GM18505 (cell line): Measurements from ENCODE around the gene PPP6R3.
"Not testable (repeated sequence)": the region's sequence is repeated elsewhere in the genome, so short reads cannot be mapped to it uniquely, and the experiment has no call there.

Source experiments
- ATAC-seq: cut with Tn5 transposase; IDR thresholded peaks from one replicate; pipeline ENCODE4 v1.9.1; 2021; ENCODE audit not compliant: unreplicated experiment
- POLR2A ChIP-seq: IDR thresholded peaks from 4 replicates; pipeline ENCODE4 v1.6.1; 2011; ENCODE audit warnings: borderline replicate concordance; ENCODE audit not compliant: insufficient read depth, insufficient read length; ENCODE audit errors: extremely low read depth

PPP6R3 gene

GRCh38 chr11:68471360-68472340, 11.1 kb downstream of the PPP6R3 start:
- no peak for TF ChIP-seq POLR2A
- ATAC-seq: no peak

GRCh38 chr11:68472778-68473177, 12.2 kb downstream of the PPP6R3 start:
- ATAC-seq: no peak
- no peak for TF ChIP-seq POLR2A

- ATAC-seq: no peak
- no peak for TF ChIP-seq POLR2A
Measured at GRCh38 chr11:68473693-68474092, 13.1 kb downstream of the PPP6R3 start.

- not testable (repeated sequence) for ATAC-seq
Measured at GRCh38 chr11:68475626-68476025, 15.1 kb downstream of the PPP6R3 start.

GRCh38 chr11:68479390-68479789, 18.8 kb downstream of the PPP6R3 start:
- no peak for TF ChIP-seq POLR2A
- ATAC-seq: no peak

- no peak for TF ChIP-seq POLR2A
- ATAC-seq: no peak
Measured at GRCh38 chr11:68480193-68480592, 19.6 kb downstream of the PPP6R3 start.

- ATAC-seq: no peak
Measured at GRCh38 chr11:68480852-68481510, 20.4 kb downstream of the PPP6R3 start.

GRCh38 chr11:68481579-68482240, 21.2 kb downstream of the PPP6R3 start:
- ATAC-seq: no peak
- no peak for TF ChIP-seq POLR2A

More at GRCh38 chr11:68480852-68481510, 20.4 kb downstream of the PPP6R3 start:
- TF ChIP-seq POLR2A: no peak

- TF ChIP-seq POLR2A: no peak
- no peak for ATAC-seq
Measured at GRCh38 chr11:68488623-68489022, 28.1 kb downstream of the PPP6R3 start.

- no peak for TF ChIP-seq POLR2A
- no peak for ATAC-seq
Measured at GRCh38 chr11:68495220-68495729, 34.7 kb downstream of the PPP6R3 start.

GRCh38 chr11:68495872-68496271, 35.3 kb downstream of the PPP6R3 start:
- ATAC-seq: no peak
- TF ChIP-seq POLR2A: no peak

- ATAC-seq: no peak
- TF ChIP-seq POLR2A: no peak
Measured at GRCh38 chr11:68497761-68498160, 37.2 kb downstream of the PPP6R3 start.

- TF ChIP-seq POLR2A: no peak
- ATAC-seq: no peak
Measured at GRCh38 chr11:68498321-68498720, 37.8 kb downstream of the PPP6R3 start.

GRCh38 chr11:68498903-68499883, 38.6 kb downstream of the PPP6R3 start:
- TF ChIP-seq POLR2A: no peak
- ATAC-seq: no peak
